Tibial nerve (tissue), 4 donors: ENCODE measurements around the gene TBL1X. TPM values are rescaled to one million over a fixed set of nuclear protein-coding genes. Genes with fewer than 3 reads are reported as not detected.
"Not testable (repeated sequence)": the region's sequence is repeated elsewhere in the genome, so short reads cannot be mapped to it uniquely, and the experiment has no call there.

ENCODE experiments used
- DNase-seq, 2 donors: peaks; one replicate each; pipeline ENCODE4 v3.0.0-alpha.2; 2019; ENCODE audit warnings: low spot score in 2 of 2
- H3K27ac ChIP-seq, 4 donors: fragments of 200-600 bp; sonication (generic) in 3 of 4; one replicate each; pipeline ENCODE4 v1.5.1; 2017 to 2019; ENCODE audit warnings: mild to moderate bottlenecking in 1 of 4
- H3K27me3 ChIP-seq, 2 donors: fragments of 200-600 bp; sonication (generic) in 1 of 2; one replicate each; pipeline versions ENCODE4 v1.5.1 to v1.6.0; 2017 to 2019
- H3K36me3 ChIP-seq, 3 donors: fragments of 200-600 bp; sonication (generic); one replicate each; pipeline ENCODE4 v1.5.1; 2018 to 2019
- H3K4me1 ChIP-seq, 4 donors: fragments of 200-600 bp; sonication (generic) in 3 of 4; one replicate each; pipeline ENCODE4 v1.5.1; 2017 to 2019
- H3K4me3 ChIP-seq, 4 donors: fragments of 200-600 bp; sonication (generic) in 3 of 4; one replicate each; pipeline ENCODE4 v1.5.1; 2017 to 2019; ENCODE audit warnings: mild to moderate bottlenecking in 1 of 4, moderate library complexity in 1 of 4
- H3K9me3 ChIP-seq, 4 donors: fragments of 200-600 bp; sonication (generic) in 3 of 4; one replicate each; pipeline ENCODE4 v1.5.1; 2017 to 2019
- EP300 ChIP-seq, 2 donors: sonication (generic); formaldehyde crosslinking; IDR thresholded peaks; one replicate each; pipeline ENCODE4 v1.6.1; 2017; ENCODE audit warnings: antibody characterized with exemption in 2 of 2, mild to moderate bottlenecking in 1 of 2
- POLR2A ChIP-seq, 2 donors: fragments of 450-650 bp; IDR thresholded peaks; one replicate each; pipeline ENCODE4 v1.6.1; 2017; ENCODE audit warnings: antibody characterized with exemption in 2 of 2, mild to moderate bottlenecking in 2 of 2, moderate library complexity in 2 of 2
- whole genome bisulfite sequencing, 2 donors: methylation state at CpG; one replicate each; pipeline ENCODE4 v1.1.5; 2018; 5-methylcytosine and 5-hydroxymethylcytosine counted together
- total RNA-seq, 4 donors: library from RNA; depleted of rRNA; stranded (reverse); fragments of >200 nt; gene quantifications; one replicate each; pipeline ENCODE4 v1.1.0, GENCODE V29; 2016
- TF ChIP-seq, protein P1 (sequence below), 5 experiments: fragments of 200-600 bp in 3 of 5; fragments of 450-650 bp in 2 of 5; sonication (generic) in 3 of 5; IDR thresholded peaks; one replicate each; pipeline ENCODE4 v1.5.1; 2016 to 2019; ENCODE audit warnings: antibody characterized with exemption in 5 of 5, mild to moderate bottlenecking in 3 of 5, moderate library complexity in 2 of 5

Gene TBL1X
- total RNA-seq, 4 donors from 2014 or later, result 12.2 to 25.2 (median 19.5) TPM

DNA sequence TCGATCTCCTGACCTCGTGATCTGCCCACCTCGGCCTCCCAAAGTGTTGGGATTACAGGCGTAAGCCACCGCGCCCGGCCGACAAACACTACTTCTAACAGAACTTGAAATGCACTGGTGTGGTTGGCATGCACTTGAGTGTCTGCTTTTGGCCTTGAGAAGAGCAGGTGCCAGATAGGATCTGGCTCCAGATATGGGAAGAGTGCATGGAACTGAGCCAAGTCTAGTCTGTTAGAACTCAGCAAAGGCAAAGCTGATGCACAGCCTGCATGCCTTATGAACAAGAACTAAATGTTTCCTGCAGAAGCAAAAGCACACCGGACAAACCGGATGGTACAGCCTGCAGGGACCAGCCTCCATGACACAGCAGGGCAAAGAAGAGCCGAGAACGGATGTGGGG lies 35.1 kb upstream of the TBL1X start:
- no peaks in the 10 kb centered on the region for H3K36me3 ChIP-seq
- H3K4me1 ChIP-seq, result no peaks in the 10 kb centered on the region
- TF ChIP-seq POLR2A (IDR thresholded peaks at IDR 0.05) (no peak), EP300 (IDR thresholded peaks at IDR 0.05) (no peak)
- TF ChIP-seq, protein P1, sequence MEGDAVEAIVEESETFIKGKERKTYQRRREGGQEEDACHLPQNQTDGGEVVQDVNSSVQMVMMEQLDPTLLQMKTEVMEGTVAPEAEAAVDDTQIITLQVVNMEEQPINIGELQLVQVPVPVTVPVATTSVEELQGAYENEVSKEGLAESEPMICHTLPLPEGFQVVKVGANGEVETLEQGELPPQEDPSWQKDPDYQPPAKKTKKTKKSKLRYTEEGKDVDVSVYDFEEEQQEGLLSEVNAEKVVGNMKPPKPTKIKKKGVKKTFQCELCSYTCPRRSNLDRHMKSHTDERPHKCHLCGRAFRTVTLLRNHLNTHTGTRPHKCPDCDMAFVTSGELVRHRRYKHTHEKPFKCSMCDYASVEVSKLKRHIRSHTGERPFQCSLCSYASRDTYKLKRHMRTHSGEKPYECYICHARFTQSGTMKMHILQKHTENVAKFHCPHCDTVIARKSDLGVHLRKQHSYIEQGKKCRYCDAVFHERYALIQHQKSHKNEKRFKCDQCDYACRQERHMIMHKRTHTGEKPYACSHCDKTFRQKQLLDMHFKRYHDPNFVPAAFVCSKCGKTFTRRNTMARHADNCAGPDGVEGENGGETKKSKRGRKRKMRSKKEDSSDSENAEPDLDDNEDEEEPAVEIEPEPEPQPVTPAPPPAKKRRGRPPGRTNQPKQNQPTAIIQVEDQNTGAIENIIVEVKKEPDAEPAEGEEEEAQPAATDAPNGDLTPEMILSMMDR (IDR thresholded peaks at IDR 0.05), result no peak
- no peaks in the 10 kb centered on the region for H3K9me3 ChIP-seq
- no peak for DNase-seq
- WGBS, 2 donors, result 81 to 83% methylated on average over 6 to 12 of the region's 12 CpGs
- no peak overlapping the region for H3K4me3 ChIP-seq
- no peaks in the 10 kb centered on the region for H3K27me3 ChIP-seq
- H3K27ac ChIP-seq, result no peak overlapping the region

DNA sequence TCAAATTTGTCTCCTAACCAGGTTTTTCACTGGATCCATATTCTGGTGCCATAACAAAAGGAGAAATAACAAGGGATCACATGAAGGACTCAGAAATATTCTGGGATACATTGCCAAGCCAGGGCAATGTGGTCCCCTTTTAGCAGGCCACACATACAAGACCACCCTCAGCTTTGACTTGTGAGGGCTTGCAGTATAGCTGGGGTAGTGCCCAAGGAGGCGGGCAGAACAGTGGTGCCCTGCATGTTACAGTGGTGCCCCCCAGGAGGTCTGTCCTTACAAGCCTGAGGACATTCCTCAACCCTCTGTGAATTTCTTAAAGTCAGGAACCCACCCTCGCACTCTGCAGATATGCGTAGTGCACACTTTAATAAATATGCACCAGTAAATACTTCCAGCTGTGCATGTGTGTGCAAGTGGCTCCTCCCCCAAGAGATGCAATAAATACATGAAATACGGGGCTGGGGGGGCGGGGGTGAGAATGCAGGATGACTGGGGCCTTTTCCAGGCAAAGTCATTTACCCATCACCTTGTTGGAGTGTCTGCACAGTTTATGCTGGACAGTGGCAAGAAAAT lies 34.4 kb upstream of the TBL1X start:
- Histone ChIP-seq H3K27ac (no peak overlapping the region), H3K36me3 (no peaks in the 10 kb centered on the region), H3K4me1 (no peaks in the 10 kb centered on the region), H3K27me3 (no peaks in the 10 kb centered on the region), H3K4me3 (no peak overlapping the region), H3K9me3 (no peaks in the 10 kb centered on the region)
- no peak for DNase-seq
- 49 to 55% methylated on average over 4 to 5 of the region's 5 CpGs for WGBS, 2 donors
- TF ChIP-seq EP300 (IDR thresholded peaks at IDR 0.05), result no peak
- no peak for TF ChIP-seq POLR2A (IDR thresholded peaks at IDR 0.05)
- TF ChIP-seq, protein P1 (IDR thresholded peaks at IDR 0.05), result no peak

DNA sequence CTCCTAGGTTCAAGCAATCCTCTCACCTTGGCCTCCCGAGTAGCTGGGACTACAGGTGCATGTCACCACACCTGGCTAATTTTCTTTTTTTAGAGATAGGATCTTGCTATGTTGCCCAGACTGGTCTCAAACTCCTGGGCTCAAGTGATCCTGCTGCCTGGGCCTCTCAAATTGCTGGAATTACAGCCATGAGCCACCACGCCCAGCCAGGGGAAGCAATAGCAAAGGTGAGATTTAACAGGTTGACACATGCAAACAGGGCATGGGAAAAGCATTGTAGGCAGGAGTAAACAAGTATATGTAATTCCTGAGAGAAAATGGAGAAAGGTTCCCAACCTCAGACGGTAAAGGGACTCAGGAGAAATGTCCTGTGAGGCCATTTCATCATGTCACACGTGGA lies 33.6 kb upstream of the TBL1X start:
- H3K4me3 ChIP-seq, result no peak overlapping the region
- no peak for DNase-seq
- H3K9me3 ChIP-seq, result no peaks in the 10 kb centered on the region
- H3K27ac ChIP-seq, result no peak overlapping the region
- no peaks in the 10 kb centered on the region for H3K27me3 ChIP-seq
- WGBS, 2 donors, result 83 to 91% methylated on average over 4 of the region's 4 CpGs
- TF ChIP-seq POLR2A (IDR thresholded peaks at IDR 0.05), result no peak
- no peak for TF ChIP-seq EP300 (IDR thresholded peaks at IDR 0.05)
- TF ChIP-seq, protein P1 (IDR thresholded peaks at IDR 0.05), result no peak
- no peaks in the 10 kb centered on the region for H3K36me3 ChIP-seq
- H3K4me1 ChIP-seq, result no peaks in the 10 kb centered on the region

DNA sequence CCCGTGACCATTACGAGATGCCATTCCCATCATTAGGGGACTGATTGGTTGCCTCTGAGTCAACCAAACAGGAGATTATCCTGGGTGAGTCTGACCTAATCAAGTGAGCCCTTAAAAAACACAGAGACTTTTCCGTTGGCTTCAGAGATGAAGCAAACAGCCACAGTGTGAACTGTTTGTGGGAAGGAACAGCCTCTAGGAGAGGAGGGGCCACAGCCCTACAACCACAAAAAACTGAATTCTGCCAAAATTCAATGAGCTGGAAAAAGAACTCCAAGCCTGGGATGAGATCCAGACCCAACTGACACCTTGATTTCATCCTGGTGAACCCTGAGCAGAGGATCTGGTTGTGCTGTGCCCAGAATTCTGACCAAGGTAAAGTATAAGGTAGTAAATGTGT lies 31.3 kb upstream of the TBL1X start:
- 52 to 66% methylated on average over 3 of the region's 3 CpGs for WGBS, 2 donors
- no peaks in the 10 kb centered on the region for H3K9me3 ChIP-seq
- DNase-seq, result no peak
- no peak overlapping the region for H3K4me3 ChIP-seq
- H3K36me3 ChIP-seq, result no peaks in the 10 kb centered on the region
- H3K4me1 ChIP-seq, result no peaks in the 10 kb centered on the region
- no peaks in the 10 kb centered on the region for H3K27me3 ChIP-seq
- TF ChIP-seq, protein P1 (IDR thresholded peaks at IDR 0.05), result no peak
- TF ChIP-seq EP300 (IDR thresholded peaks at IDR 0.05) (no peak), POLR2A (IDR thresholded peaks at IDR 0.05) (no peak)
- H3K27ac ChIP-seq, result no peak overlapping the region

DNA sequence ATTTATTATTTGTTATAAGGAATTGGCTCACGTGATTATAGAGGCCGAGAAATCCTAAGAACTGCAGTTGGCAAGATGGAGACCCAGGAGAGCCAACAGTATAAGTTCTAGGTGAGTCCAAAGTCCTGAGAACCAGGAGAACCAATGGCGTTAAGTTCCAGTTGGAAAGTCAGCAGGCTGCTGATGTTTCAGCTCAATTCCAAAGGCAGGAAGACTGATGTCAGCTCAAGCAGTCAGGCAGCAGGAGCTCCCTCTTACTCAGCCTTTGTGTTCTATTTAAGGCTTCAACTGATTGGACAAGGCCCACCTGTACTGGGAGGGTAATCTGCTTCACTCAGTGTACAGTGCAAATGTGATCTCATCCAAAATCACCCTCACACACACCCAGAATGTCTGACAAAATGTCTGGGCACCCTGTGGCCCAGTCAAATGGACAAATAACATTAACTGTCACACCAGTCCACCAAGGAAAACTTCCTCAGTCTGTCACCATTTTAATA lies 30.8 kb upstream of the TBL1X start:
- no peak for DNase-seq
- no peaks in the 10 kb centered on the region for H3K4me1 ChIP-seq
- TF ChIP-seq, protein P1 (IDR thresholded peaks at IDR 0.05), result no peak
- no peak for TF ChIP-seq POLR2A (IDR thresholded peaks at IDR 0.05)
- no peak for TF ChIP-seq EP300 (IDR thresholded peaks at IDR 0.05)
- H3K27ac ChIP-seq, result no peak overlapping the region
- WGBS, 2 donors, result 76 to 80% methylated on average over 3 of the region's 3 CpGs
- H3K4me3 ChIP-seq, result no peak overlapping the region
- H3K9me3 ChIP-seq, result no peaks in the 10 kb centered on the region
- no peaks in the 10 kb centered on the region for H3K27me3 ChIP-seq
- H3K36me3 ChIP-seq, result no peaks in the 10 kb centered on the region

DNA sequence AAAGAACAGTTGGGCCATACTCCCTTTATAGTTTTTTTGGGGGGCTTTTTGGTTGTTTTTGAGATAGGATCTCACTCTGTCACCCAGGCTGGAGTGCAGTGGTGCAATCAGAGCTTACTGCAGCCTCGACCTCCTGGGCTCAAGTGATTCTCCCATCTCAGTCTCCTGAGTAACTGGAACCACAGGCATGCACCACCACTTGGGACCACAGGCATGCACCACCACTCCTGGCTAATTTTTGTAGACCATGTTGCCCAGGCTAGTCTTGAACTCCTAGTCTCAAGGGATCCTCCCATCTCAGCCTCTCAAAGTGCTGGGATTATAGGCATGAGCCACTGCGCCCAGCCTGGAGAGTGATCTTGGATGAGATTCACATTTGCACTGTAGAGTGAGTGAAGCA lies 29.8 kb upstream of the TBL1X start:
- not testable (repeated sequence) for H3K36me3 ChIP-seq, H3K4me1 ChIP-seq, H3K9me3 ChIP-seq, H3K4me3 ChIP-seq, H3K27me3 ChIP-seq, DNase-seq, H3K27ac ChIP-seq
- WGBS, 2 donors, result 71 to 92% methylated on average over 2 of the region's 2 CpGs
